HG02938 (cell line): ENCODE measurements around the gene SNX20.

Experiments used
- ATAC-seq: cut with Tn5 transposase; IDR thresholded peaks from one replicate; pipeline ENCODE4 v1.9.1; 2021; ENCODE audit warnings: mild to moderate bottlenecking, moderate library complexity; ENCODE audit not compliant: unreplicated experiment

SNX20 gene

DNA sequence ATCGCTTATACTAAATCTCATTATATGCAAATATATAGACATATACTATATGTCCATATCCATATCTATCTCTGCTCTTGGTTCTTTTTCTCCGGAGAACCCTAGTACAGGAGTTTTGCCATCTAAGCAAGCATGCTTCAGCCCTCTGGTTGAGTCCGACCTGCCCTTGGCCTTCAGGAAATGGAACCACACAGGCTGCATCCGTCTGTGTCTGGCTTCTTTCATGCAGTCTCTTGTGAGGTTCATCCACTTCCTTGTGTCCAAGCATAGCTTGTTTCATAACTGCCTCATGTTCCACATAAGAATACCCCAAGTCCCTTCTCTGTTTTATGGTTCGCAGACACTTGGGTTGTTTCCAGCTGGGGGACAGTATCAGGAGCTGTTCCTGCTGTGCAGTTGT, 16.8 kb downstream of the SNX20 start:
- no peak for ATAC-seq

DNA sequence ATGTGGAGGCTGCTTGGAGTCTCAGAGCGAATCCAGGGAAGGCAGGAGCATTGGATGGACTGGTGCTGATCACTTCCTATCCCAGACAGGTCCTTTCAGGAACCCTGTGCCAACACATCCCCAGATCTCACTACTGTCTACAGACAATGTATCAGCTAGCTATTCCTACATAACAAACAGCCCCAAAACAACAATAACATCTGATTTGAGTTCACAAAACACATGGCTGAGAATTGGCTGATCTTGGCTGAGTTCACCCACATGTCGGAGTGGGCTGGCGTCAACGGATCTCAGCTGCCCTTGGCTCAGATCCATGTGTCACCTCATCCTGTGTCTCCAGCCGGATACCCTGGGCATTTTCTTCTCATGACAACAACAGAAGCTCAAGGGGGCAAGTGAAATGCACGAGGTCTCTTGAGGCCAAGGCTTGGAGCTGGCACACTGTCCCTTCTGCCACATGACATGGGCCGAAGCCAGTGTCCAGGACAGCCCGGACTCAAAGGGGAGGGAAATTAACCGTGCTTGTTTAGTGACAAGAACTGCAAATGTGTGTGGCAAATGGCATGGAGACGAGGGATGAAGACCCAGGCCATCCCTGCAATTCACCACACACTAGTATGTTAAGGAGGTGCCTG, 18.7 kb downstream of the SNX20 start:
- no peak for ATAC-seq

DNA sequence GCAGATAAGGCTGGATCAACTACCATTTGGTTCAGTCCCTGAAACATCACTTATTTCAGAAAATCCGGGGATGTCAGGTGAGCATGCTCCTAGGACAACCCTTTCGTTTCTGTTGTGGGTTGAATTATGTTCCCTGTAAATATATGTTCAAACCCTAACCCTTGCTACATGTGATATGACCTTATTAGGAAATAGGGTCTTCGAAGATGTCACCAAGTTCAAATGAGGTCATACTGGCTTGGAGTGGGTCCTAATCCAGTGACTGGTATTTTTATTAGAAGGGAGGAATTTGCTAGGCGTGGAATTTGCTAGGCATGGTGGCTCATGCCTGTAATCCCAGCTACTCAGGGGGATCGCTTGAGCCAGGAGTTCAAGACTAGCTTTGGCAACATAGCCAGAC, 21.3 kb downstream of the SNX20 start:
- ATAC-seq: no peak

DNA sequence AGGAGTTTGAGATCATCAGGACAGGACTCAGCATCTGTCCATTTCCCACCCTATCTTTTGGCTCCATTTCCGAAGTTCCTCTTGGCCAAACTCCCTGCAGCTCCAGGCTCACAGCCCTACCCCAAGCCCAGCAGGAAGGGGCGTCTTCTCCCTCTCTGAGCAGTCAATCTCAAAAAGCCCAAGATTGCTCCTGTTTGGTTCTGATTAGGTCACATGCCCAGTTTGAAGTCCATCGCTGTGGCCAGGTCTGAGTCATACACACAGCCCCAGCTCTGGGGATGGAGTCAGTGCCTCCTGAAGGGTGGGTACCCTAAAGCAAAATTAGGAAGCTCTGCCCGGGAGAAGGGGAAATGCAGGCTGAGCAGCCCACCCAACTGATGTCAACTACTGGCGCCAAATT, 23.9 kb downstream of the SNX20 start:
- no peak for ATAC-seq

DNA sequence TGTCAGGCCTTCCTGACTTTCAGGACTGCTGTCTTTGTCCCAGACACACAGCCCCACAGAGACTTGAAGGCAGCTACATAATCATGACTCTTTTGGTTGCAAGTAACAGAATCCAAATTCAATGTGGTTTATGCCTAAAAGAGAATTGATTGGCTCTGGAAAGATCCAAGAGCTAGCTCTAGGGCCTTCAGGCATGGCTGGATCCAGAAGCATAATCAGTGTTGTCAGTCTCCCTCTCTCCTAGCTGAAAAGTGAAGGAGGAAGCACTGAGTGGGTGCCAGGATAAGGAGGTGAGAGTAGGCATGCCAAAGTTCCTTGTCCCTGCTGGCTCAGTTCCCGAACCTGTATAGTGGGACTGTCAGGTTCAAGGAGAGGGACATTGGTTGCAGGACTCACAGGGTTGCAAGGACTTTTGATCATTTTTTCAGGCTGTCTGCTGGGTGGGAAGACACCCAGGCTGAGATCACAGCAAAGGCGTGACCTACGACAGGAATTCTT, 25.5 kb downstream of the SNX20 start:
- ATAC-seq: no peak

DNA sequence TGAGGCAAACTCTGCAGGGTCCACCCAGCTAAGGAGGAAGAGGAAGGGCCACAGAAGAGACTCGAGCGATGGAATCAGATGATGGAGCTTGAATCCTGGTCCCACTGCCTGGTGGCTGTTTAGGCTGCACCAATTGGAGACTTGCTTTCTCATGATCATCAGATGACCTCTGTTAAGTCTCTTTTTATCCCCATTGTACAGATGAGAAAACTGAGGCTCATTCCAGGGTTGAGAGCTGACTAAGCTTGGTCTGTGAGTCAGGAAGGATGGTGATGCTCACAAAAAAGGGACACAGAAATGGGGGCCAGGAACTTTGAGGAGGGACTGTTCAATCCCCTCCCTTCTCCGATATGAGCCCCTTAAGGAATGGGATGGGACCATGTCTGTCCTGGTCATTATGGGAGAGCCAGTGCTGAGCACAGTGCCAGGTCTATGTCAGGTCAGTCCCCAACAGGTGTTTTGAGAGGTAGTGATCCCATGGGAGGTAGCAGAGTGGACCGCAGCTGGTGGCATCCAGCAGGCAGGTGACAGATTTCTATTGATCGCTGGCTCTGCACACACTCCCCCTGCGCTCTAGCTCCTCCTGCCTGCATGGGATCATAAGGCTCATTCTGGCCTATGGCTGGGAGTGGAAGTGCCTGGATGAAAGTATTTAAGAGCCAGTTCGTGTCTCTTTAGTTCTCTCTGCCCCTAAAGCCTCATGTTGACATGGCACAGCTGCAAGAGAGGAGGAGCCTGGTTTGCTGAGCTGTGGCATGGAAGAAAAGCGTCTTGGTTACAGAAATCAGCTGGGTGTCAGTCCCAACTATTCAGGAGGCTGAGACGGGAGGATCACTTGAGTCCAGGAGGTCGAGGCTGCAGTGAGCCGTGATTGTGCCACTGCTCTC, 27.2 kb downstream of the SNX20 start:
- no peak for ATAC-seq

DNA sequence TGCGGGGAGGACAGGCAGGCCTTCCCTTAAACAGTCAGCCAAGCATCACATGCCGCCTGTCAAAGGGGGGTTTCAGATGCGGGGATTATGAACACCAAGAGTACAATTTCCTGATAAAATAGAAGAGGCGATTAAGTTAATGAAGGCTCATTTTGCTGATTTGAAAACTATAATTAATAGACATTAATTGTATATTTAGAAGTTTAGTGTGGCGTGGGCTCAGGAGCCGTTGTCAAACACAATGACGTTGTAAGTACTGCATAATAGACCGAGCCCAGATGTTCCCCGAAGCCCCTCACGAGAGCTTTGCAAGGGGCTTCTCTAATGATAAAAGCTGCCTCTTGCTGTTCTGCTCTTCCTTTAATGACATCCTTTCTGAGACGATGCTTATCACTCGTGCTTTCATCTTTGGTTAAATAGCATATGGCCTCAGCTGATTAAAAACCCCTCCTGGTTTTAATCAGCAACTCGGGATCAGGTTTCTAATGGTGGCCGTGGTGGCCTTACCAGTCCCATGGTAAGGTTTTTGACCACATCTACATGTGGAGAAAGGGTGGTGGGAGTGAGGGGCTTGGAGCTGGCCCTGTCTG, 28.2 kb downstream of the SNX20 start:
- no peak for ATAC-seq

DNA sequence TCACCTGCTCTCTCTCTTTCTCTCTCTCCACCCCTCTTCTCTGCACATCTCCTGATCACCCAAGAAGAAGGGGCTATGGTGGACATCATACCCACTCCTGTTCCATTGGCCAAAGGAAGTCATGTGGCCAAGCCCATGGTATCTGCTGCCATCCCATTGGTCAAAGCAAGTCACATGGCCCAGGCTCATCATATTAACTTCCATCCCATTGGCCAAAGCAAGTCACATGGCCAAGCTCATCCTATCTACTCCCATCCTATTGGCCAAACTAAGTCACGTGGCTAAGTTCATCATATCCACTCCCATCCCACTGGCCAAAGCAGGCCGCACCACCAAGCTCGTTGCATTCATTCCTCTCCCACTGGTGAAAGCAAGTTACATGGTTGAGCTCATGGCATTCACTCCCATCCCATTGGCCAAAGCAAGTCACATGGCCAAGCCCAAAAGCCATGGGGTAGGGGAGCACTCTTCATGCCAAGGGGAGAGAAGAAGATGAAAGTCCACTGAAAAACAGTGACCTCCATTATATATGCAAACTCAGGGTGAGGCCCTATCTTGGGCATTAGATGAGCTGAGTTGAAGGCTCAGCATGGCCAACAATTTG, 29.2 kb downstream of the SNX20 start:
- ATAC-seq: no peak

DNA sequence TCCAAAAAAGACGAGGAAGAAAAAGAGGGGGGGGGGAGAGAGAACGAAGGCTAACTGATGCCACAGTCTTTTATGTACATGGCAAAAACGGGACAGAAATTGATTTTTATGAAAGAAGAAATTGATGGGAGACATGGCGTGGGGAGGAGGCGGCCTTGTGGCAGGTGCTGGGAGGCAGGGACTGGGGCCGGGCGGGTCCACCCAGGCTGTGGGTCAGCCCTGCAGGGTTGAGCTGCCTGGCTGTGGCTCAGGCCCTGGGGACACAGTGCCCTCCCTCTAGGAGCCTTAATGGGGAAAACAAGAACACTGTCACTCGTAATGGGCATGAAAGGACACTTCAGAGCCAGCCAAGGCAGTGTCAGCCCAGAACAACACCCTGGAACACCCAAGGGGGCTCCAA, 34.8 kb downstream of the SNX20 start:
- no peak for ATAC-seq

DNA sequence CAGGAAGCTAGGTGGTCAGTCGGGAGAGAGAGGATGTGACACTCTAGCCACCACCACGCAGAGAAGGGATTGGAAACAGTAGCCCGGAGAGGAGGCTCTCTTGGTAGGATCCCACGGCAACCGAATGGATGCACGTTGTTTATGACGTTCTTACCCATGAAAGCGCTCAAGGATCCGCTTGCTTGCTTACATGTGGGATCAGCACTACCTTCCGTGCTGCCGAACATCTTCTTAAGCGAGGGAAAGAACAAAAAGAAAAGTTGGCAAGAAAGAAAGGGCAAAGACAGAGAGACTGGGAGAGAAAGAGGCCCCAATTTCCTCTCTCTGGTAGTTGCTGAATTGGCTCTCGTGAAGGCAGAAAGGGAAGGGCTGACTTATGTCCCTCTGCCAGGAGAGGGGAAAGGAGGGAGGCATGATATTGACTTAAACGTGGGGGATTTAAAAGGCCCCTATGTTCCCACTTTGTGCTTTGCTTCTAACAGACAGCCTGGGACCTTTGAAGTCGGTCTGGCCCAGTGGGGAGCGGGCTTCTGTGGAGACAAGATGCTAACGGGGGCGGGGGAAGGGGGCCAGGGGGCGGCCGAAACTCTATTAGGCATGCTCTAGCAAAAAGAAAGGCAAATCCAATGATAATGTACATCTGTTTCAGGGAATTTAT, 35.4 kb downstream of the SNX20 start:
- ATAC-seq: no peak

DNA sequence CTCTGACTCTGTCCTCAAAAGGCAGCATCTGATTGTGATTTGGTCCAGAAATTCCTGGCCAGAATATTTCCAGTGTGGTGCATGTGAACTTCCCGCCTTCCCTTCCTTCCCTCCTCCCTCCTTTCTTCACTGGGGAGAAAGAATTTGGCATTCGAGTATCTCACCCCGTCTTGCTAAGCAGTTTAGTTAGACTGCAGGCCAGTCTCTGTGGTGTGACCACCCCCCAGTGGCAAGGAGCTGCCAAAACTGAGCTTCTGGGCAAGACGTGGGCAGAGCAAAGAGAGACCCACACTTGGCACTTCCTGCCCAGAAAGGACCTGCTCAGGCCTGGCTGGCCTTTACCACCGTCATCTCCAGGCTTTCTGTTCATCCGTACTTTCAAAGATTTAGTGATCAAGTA, 36.4 kb downstream of the SNX20 start:
- ATAC-seq: no peak

DNA sequence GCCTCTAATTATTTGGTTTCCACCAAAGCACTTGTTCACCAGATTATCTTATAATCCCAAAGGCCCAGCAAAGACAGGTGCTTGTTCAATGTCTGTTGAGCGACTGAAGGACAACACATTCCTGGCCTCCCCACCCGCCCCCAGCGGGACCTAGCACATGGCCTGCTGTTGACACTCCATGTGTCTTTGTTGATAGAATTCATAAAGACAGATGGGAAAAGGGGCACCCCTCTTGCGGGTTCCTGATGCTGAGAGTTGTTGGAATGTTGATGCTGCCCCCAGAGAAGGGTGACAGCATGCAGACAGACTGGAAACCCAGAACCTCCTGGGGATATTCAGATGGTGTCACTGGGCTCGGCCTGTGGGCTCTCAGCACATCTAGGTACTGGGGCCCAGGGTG, 36.9 kb downstream of the SNX20 start:
- ATAC-seq: no peak

DNA sequence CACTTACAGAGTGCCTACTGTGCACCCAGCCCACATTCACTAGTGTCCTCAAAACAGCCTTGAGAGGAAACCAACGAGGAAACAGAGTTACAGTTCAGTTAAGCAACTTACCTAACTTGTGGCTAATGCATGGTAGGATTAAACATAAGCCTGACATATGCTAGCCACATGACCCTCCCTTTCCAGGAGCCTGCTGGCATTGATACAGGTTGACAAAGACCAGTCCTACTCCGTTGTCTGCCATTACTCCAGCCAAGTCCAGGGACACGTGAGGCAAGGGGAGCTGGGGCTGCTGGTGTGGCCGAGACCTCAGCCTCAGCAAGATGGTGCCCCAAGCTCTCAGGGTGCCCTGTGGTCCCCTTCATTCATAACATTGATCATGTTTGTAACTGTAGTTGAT, 37.9 kb downstream of the SNX20 start:
- ATAC-seq: no peak

DNA sequence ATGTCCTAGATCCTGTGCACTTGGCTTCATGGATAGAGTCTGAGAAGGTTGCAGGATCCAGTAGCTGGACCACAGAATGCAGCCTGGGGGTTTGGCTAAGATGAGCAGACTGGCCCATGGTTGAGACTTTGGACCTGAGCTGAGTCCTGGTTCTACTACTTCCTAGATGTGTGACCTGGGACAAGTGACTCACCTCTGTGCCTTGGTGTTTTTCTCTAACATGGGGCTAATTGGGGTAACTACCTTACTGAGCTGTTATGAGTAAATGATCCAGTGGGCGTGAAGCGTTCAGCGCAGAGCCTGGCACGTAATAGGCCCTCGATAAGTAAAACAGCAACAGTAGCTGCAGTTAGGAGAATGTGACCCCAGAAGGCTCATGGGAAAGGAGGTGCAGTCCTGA, 38.8 kb downstream of the SNX20 start:
- ATAC-seq: no peak

DNA sequence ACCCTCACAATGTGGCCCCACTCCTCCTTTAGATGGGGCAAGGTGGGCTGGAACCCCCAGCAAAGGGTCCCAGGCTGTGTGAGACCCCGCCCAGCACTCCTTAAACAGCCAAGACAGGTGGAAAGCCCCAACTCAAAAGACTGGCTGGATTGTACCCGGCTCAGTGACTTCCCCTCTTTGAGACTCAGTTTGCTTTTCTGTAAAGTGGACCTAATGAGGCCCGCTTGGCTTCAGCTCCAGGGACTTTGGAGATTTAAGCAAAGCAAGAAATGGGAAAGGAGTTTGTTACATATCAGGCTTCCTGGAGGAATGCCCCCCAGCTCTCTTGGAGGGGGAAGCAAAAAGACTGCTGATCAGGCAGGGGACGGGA, 39.3 kb downstream of the SNX20 start:
- no peak for ATAC-seq

DNA sequence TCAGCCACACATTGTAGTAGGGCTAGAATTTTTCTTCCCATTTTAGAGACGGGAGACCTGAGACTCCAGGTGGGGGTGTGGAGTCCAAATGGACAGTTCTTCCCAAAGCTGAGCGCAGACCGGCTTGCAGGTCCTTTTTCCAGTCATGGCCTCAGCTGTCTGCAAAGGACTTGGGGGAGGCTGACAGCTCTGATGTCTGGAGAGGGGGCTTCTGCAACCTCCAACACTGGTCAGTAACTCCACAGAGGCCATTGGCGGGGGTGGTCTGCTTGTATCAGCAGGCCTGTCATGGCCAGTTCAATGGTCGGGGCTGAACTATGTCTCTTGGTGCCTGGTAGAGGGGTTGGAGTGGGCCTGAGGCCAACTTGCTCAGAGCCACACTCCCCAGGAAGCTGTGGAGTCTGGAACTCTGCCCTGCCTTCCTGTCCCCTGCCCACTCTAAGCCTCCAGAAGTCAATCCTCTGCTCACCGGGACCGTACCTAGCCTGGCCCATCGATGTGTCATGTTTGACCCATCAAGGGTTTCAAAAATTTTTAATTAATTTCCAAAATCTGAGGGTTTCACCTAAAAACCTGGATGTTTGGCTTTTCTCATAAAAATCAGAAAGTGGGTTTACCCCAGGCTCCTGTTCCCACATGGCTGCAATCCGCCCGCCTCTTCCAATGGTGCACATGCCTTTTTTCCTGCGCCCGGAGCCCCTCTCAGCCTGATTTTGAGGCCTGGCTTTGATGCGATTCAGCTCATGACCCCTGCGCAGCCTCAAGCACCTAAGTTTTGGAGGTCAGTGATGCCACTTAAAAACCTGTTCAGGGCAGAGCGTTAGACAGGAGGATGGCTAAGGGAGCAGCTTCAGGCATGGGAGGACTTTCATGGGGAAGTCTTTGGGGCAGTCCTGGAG, 39.9 kb downstream of the SNX20 start:
- ATAC-seq: no peak

DNA sequence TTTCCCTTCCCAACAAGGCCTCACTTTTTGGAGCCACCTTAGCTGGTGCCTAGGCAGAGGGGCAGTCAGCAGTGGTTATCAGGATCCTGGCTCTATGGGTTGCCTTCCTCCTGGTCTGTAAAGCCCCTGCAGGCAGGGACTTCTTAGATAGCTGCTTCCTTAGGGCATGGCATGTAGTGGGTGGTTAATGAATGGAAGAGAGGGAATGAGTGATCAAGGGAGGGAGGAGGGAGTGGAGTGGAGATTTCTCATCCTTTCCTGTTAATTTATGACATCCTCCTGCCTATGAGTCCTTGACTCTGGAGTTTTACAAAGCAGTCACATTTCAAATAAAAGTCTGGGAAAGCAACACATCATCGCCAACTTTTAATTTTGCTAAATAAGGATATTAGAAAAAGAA, 40.7 kb downstream of the SNX20 start:
- ATAC-seq: no peak

DNA sequence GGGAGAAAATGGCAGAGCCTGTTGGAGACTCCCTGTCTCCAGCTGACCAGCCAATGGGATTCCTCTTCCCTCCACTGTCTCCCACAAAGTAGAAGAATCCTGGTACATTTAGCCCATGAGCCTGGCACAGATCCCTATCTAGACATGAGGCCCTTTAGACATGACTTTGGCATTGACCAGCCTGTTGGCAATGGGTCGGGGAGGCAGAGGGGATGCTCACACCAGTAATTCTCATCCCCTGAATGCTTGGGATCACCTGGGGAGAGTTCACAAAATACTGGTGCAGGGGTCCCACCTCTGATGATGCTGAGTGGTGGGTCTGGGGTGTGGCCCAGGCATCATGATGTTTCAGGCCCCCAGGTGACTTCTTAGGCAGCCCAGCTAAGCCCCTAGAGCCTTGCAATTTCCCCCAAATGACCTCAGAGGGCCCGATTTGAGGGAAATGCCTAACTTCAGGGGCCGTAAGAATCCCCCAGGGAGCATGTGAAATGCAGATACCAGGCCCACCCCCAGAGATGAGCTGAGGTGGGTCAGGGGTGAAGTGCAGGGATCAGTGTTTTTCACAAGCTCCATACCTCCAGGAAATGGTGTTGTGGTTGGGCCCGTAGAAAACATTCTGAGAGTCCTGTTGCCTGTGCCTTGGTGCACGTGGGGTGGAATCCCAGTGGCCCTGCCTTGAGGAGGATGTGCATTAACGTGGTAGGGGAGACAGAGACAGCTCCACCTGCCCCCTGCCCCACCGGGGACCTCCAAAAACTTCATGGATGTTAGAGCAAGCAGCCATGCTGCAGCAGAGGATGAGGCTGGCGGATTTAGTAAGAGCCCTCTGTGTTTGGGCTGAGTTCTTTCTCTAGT, 42.1 kb downstream of the SNX20 start:
- no peak for ATAC-seq
